Panc1 (cell line): ENCODE data around the gene CFAP97. TPM values are rescaled to one million over a fixed set of nuclear protein-coding genes. Genes with fewer than 3 reads are reported as not detected.

Experiments used
- ATAC-seq: fragments of 200-7000 bp; cut with Tn5 transposase; 2 replicates; pipeline ENCODE4 v1.9.1; 2020; ENCODE audit warnings: mild to moderate bottlenecking, moderate library complexity
- BruUV-seq: library from RNA; stranded (reverse); fragments of 400-500 nt; replicated peaks from 2 replicates; lab custom pipeline; 2021; lab: Mats Ljungman, UMichigan
- CTCF ChIA-PET: fragments of 300-600 bp; sonication (Branson Sonifier 250); formaldehyde crosslinking; loops from one replicate; lab custom pipeline; 2022; ENCODE audit warnings: antibody characterized with exemption; lab: Charles Lee
- POLR2A ChIA-PET: fragments of 300-600 bp; sonication (Branson Sonifier 250); formaldehyde crosslinking; loops from one replicate; lab custom pipeline; 2022; ENCODE audit warnings: antibody characterized with exemption; lab: Charles Lee
- DNase-seq: peaks from one replicate; pipeline ENCODE4 v3.0.0-alpha.2; 2010; ENCODE audit warnings: low read depth, low spot score
- H3K27ac ChIP-seq: 2 replicates; pipeline ENCODE4 v1.5.1; 2011; ENCODE audit warnings: mild to moderate bottlenecking, low read length, inconsistent platforms
- H3K27me3 ChIP-seq: fragments of 200-500 bp; sonication (Bioruptor generic); 2 replicates; pipeline ENCODE4 v1.6.0; 2014; ENCODE audit warnings: low read length, inconsistent platforms; ENCODE audit not compliant: control insufficient read depth, insufficient read depth
- H3K36me3 ChIP-seq: fragments of 200-500 bp; sonication (Bioruptor generic); 2 replicates; pipeline ENCODE4 v1.5.1; 2014; ENCODE audit warnings: inconsistent platforms, mild to moderate bottlenecking, low read length, moderate library complexity; ENCODE audit not compliant: control insufficient read depth, insufficient read depth
- H3K4me1 ChIP-seq: 2 replicates; pipeline ENCODE4 v1.5.1; 2011; ENCODE audit warnings: inconsistent platforms, mild to moderate bottlenecking, low read length, moderate library complexity; ENCODE audit not compliant: control insufficient read depth, insufficient read depth
- H3K4me3 ChIP-seq, 2 experiments: 2 replicates each; pipeline ENCODE4 v1.5.1; 2011 to 2012; ENCODE audit warnings: low read depth in 2 of 2, low read length in 2 of 2, mild to moderate bottlenecking in 2 of 2, inconsistent platforms in 1 of 2, moderate library complexity in 1 of 2
- H3K9me3 ChIP-seq: fragments of 200-500 bp; sonication (Bioruptor generic); 2 replicates; pipeline ENCODE4 v1.5.1; 2014; ENCODE audit warnings: low read depth, mild to moderate bottlenecking, inconsistent platforms, low read length, moderate library complexity; ENCODE audit not compliant: control insufficient read depth, insufficient read depth
- POLR2AphosphoS5 ChIP-seq: IDR thresholded peaks from 2 replicates; pipeline ENCODE4 v1.6.1; 2012; ENCODE audit warnings: mild to moderate bottlenecking, low read depth, low read length, moderate library complexity
- SIN3A ChIP-seq: IDR thresholded peaks from 2 replicates; pipeline ENCODE4 v1.6.1; 2012; ENCODE audit warnings: low read depth, mild to moderate bottlenecking, low read length, moderate library complexity, borderline replicate concordance; ENCODE audit not compliant: insufficient read depth
- TCF7L2 ChIP-seq: IDR thresholded peaks from 2 replicates; pipeline ENCODE4 v1.6.1; 2011; ENCODE audit warnings: mild to moderate bottlenecking, low read depth, low read length, inconsistent platforms
- in situ Hi-C: cut with HindIII; loops from 2 replicates; pipeline ENCODE4 v1.10.0; 2016; ENCODE audit warnings: low sequenced_read_pairs, low pct_unique_long_range_greater_than_20kb
- intact Hi-C: fragments of 100-400 bp; cut with micrococcal nuclease; formaldehyde crosslinking; loops from one replicate; pipeline ENCODE4 v1.10.0; 2022; ENCODE audit not compliant: unreplicated experiment
- total RNA-seq: library from RNA; stranded (reverse); gene quantifications from one replicate; pipeline ENCODE4 v1.2.1, GENCODE V29; 2021; ENCODE audit not compliant: unreplicated experiment
- TF ChIP-seq, protein P1 (sequence below): fragments of 450-650 bp; IDR thresholded peaks from 2 replicates; pipeline ENCODE4 v1.5.1; 2017; ENCODE audit warnings: mild to moderate bottlenecking
- TF ChIP-seq, protein P2 (sequence below), 2 experiments: IDR thresholded peaks; 2 replicates each; pipeline ENCODE4 v1.6.1; 2011 to 2012; ENCODE audit warnings: low read depth in 2 of 2, control low read depth in 1 of 2, low read length in 1 of 2, mild to moderate bottlenecking in 1 of 2, moderate library complexity in 1 of 2; ENCODE audit not compliant: insufficient read depth in 1 of 2

The CFAP97 gene
- total RNA-seq, 1 experiment from 2014 or later: 39.0 TPM

DNA sequence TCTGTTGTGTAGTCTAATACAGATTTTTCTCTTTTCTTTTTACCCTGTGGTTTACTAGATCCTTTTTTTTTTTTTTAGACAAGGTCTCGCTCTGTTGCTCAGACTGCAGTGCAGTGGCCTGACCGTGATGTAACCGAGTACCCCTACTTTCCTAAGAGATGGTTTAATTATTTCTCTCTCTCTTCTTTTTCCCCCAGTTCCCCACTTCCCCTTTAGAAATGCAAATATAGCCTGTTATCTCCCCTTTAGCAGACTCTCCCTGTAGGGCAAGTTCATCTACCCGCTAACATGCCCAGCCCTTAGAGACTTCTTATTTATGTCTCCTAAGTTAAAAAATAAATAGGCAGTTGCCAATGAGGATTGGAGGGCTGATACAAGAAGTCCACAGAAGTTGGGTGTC lies 10.1 kb upstream of the CFAP97 start:
- no peaks in the 10 kb centered on the region for H3K9me3 ChIP-seq
- in situ Hi-C loops (no loop called here), intact Hi-C loops (no loop called here)
- TF ChIP-seq, protein P1, sequence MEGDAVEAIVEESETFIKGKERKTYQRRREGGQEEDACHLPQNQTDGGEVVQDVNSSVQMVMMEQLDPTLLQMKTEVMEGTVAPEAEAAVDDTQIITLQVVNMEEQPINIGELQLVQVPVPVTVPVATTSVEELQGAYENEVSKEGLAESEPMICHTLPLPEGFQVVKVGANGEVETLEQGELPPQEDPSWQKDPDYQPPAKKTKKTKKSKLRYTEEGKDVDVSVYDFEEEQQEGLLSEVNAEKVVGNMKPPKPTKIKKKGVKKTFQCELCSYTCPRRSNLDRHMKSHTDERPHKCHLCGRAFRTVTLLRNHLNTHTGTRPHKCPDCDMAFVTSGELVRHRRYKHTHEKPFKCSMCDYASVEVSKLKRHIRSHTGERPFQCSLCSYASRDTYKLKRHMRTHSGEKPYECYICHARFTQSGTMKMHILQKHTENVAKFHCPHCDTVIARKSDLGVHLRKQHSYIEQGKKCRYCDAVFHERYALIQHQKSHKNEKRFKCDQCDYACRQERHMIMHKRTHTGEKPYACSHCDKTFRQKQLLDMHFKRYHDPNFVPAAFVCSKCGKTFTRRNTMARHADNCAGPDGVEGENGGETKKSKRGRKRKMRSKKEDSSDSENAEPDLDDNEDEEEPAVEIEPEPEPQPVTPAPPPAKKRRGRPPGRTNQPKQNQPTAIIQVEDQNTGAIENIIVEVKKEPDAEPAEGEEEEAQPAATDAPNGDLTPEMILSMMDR: no peak
- TF ChIP-seq, protein P2, sequence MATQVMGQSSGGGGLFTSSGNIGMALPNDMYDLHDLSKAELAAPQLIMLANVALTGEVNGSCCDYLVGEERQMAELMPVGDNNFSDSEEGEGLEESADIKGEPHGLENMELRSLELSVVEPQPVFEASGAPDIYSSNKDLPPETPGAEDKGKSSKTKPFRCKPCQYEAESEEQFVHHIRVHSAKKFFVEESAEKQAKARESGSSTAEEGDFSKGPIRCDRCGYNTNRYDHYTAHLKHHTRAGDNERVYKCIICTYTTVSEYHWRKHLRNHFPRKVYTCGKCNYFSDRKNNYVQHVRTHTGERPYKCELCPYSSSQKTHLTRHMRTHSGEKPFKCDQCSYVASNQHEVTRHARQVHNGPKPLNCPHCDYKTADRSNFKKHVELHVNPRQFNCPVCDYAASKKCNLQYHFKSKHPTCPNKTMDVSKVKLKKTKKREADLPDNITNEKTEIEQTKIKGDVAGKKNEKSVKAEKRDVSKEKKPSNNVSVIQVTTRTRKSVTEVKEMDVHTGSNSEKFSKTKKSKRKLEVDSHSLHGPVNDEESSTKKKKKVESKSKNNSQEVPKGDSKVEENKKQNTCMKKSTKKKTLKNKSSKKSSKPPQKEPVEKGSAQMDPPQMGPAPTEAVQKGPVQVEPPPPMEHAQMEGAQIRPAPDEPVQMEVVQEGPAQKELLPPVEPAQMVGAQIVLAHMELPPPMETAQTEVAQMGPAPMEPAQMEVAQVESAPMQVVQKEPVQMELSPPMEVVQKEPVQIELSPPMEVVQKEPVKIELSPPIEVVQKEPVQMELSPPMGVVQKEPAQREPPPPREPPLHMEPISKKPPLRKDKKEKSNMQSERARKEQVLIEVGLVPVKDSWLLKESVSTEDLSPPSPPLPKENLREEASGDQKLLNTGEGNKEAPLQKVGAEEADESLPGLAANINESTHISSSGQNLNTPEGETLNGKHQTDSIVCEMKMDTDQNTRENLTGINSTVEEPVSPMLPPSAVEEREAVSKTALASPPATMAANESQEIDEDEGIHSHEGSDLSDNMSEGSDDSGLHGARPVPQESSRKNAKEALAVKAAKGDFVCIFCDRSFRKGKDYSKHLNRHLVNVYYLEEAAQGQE (IDR thresholded peaks at IDR 0.05; ENCODE audit: insufficient read depth in 1 of 2, low read depth in 2 of 2, low read length in 1 of 2): no peak
- H3K4me1 ChIP-seq: peaks cover 4% of the 10 kb centered on the region
- H3K27me3 ChIP-seq: no peaks in the 10 kb centered on the region
- peaks cover 4% of the 10 kb centered on the region; the same call in 1 of the 2 replicates for H3K36me3 ChIP-seq
- POLR2A ChIA-PET: no interaction called here
- BruUV-seq: no TSS peak
- CTCF ChIA-PET: no interaction called here
- ATAC-seq: no peak
- no peak for DNase-seq
- no peak overlapping the region for H3K27ac ChIP-seq
- H3K4me3 ChIP-seq: no peak overlapping the region

- no peaks in the 10 kb centered on the region for H3K27me3 ChIP-seq
- ChIA-PET POLR2A (no interaction called here), CTCF (no interaction called here)
- no peaks in the 10 kb centered on the region for H3K9me3 ChIP-seq
- H3K27ac ChIP-seq: no peak overlapping the region
- no peak for TF ChIP-seq POLR2AphosphoS5
- no peak for TF ChIP-seq SIN3A
- TF ChIP-seq, protein P1: no peak
- TF ChIP-seq TCF7L2: no peak
- TF ChIP-seq, protein P2 (IDR thresholded peaks at IDR 0.05; ENCODE audit: insufficient read depth in 1 of 2, low read depth in 2 of 2, low read length in 1 of 2): no peak
- no peak overlapping the region for H3K4me3 ChIP-seq
- intact Hi-C loops: no loop called here
- H3K4me1 ChIP-seq: peaks cover 4% of the 10 kb centered on the region
- ATAC-seq (no peak), DNase-seq (no peak)
- peaks cover 4% of the 10 kb centered on the region; the same call in 1 of the 2 replicates for H3K36me3 ChIP-seq
- no TSS peak for BruUV-seq
- in situ Hi-C loops: no loop called here
Measured at GRCh38 chr4:185212581-185212980, 8.8 kb upstream of the CFAP97 start.
